PFSK-1 (cell line): ENCODE results near the gene KIR3DL2.

Experiments used
- FOXP2 ChIP-seq: optimal IDR thresholded peaks from 2 replicates; pipeline ENCODE3; 2011; ENCODE audit warnings: borderline replicate concordance, control low read depth, inconsistent platforms; ENCODE audit not compliant: insufficient read depth; ENCODE audit errors: extremely low read length, extremely low read depth
- POLR2AphosphoS5 ChIP-seq: IDR thresholded peaks from 2 replicates; pipeline ENCODE4 v1.6.1; 2012; ENCODE audit warnings: low read depth, mild to moderate bottlenecking, control low read depth, low read length, moderate library complexity
- SIN3A ChIP-seq: IDR thresholded peaks from 2 replicates; pipeline ENCODE4 v1.6.1; 2012; ENCODE audit warnings: mild to moderate bottlenecking, low read length, moderate library complexity, borderline replicate concordance; ENCODE audit not compliant: insufficient read depth
- TAF1 ChIP-seq: IDR thresholded peaks from 2 replicates; pipeline ENCODE4 v1.6.1; 2012; ENCODE audit warnings: low read length, control low read depth, borderline replicate concordance; ENCODE audit not compliant: insufficient read depth
- TF ChIP-seq, protein P1 (sequence below), 2 experiments: IDR thresholded peaks; 2 replicates each; pipeline versions ENCODE4 v1.6.1 to v1.8.0; 2011 to 2012; ENCODE audit warnings: low read depth in 2 of 2, low read length in 2 of 2, control low read depth in 1 of 2, inconsistent platforms in 1 of 2, mild to moderate bottlenecking in 1 of 2, moderate library complexity in 1 of 2; ENCODE audit not compliant: insufficient read depth in 1 of 2

The KIR3DL2 gene

GRCh38 chr19:54902061-54902460, 51.8 kb downstream of the KIR3DL2 start:
- no peak for TF ChIP-seq TAF1
- TF ChIP-seq FOXP2 = no peak

GRCh38 chr19:54903303-54903702, 53.1 kb downstream of the KIR3DL2 start:
- TF ChIP-seq POLR2AphosphoS5 = no peak
- TF ChIP-seq SIN3A = no peak
- no peak for TF ChIP-seq FOXP2
- no peak for TF ChIP-seq TAF1
- TF ChIP-seq, protein P1, sequence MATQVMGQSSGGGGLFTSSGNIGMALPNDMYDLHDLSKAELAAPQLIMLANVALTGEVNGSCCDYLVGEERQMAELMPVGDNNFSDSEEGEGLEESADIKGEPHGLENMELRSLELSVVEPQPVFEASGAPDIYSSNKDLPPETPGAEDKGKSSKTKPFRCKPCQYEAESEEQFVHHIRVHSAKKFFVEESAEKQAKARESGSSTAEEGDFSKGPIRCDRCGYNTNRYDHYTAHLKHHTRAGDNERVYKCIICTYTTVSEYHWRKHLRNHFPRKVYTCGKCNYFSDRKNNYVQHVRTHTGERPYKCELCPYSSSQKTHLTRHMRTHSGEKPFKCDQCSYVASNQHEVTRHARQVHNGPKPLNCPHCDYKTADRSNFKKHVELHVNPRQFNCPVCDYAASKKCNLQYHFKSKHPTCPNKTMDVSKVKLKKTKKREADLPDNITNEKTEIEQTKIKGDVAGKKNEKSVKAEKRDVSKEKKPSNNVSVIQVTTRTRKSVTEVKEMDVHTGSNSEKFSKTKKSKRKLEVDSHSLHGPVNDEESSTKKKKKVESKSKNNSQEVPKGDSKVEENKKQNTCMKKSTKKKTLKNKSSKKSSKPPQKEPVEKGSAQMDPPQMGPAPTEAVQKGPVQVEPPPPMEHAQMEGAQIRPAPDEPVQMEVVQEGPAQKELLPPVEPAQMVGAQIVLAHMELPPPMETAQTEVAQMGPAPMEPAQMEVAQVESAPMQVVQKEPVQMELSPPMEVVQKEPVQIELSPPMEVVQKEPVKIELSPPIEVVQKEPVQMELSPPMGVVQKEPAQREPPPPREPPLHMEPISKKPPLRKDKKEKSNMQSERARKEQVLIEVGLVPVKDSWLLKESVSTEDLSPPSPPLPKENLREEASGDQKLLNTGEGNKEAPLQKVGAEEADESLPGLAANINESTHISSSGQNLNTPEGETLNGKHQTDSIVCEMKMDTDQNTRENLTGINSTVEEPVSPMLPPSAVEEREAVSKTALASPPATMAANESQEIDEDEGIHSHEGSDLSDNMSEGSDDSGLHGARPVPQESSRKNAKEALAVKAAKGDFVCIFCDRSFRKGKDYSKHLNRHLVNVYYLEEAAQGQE (IDR thresholded peaks at IDR 0.05; ENCODE audit: insufficient read depth in 1 of 2, low read depth in 2 of 2, low read length in 2 of 2) = no peak

DNA sequence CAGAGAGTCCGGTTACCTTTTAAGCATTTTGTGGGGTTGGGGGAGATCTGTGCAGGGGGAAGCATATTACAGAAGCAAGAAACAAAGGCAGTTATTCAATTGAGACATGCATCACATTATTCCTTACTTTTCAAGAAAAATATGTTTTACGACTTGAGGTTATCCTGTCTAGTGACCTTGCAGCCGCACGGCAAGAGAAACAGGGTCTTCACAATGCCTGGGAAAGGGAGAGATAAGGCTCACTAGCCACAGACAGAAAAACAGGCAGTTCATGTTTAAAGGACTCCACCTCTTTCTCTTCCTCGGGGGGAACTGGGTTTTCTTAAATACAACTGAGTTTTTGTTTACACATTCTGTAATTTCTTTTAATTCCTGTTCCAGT, 55.2 kb downstream of the KIR3DL2 start:
- no peak for TF ChIP-seq POLR2AphosphoS5
- TF ChIP-seq TAF1 = no peak
- TF ChIP-seq, protein P1 (IDR thresholded peaks at IDR 0.05; ENCODE audit: insufficient read depth in 1 of 2, low read depth in 2 of 2, low read length in 2 of 2) = no peak
- no peak for TF ChIP-seq FOXP2
- TF ChIP-seq SIN3A = no peak

DNA sequence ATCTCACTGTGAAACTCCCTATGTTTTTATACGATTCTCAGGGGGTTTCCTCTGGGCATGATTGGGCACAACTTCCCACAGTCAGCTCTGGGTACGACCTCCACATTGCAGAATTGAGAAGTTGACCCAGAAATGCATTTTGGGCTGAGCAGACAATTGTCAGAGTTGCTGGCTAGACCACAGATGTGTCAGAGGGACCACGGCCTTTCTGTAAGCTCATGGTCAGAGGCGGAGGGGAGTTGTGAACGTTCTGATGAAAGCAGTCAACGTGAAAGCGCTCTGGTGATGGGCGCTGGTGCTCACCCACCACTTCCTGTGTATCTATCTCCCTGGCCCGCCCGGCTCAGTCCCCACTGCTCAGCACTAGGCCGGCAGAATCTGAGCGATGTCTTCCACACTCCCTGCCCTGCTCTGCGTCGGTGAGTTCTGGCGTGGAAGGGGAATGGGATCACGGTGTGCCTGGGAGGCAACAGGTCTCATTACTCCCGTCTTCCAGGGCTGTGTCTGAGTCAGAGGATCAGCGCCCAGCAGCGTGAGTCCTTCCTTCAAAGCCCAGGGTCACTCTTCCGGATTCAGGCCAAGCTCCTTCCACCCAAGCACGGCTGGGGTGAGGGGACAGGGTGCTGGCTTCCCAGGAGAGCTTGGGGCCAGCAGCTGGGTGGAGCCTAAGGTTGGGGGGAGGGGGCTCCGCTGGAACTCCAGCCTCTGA, 55.7 kb downstream of the KIR3DL2 start, which contains the start of gene NCR1:
Gene NCR1 (plus strand): TSS at position 346 of the 709 bp plus-strand sequence. CDS start 40 bp downstream, at position 386.
- no peak for TF ChIP-seq SIN3A
- TF ChIP-seq POLR2AphosphoS5 = no peak
- no peak for TF ChIP-seq FOXP2
- TF ChIP-seq, protein P1 (IDR thresholded peaks at IDR 0.05; ENCODE audit: insufficient read depth in 1 of 2, low read depth in 2 of 2, low read length in 2 of 2) = no peak
- no peak for TF ChIP-seq TAF1

DNA sequence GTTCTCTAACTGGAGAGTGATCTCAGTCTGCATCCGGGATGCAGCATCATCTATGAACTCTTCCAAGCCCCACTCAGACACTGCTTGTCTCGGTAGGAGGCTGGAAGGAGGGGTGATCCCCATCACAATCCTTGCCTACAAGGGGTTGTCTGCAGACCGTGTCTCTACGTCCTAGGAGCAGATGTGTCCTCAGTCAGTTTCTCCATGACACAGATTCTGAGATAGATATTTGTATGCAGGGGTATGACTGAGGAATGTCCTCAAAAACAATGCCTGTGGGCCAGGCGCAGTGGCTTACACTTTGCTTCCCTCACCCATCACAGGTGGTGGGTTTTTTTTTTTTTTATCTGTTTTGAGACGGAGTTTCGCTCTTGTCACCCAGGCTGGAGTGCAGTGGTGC, 56.6 kb downstream of the KIR3DL2 start:
- TF ChIP-seq, protein P1 (IDR thresholded peaks at IDR 0.05; ENCODE audit: insufficient read depth in 1 of 2, low read depth in 2 of 2, low read length in 2 of 2) = no peak
- TF ChIP-seq FOXP2 (no peak), TAF1 (no peak), POLR2AphosphoS5 (no peak), SIN3A (no peak)
